ENCODE results near the gene PRPF38B.

GRCh38 chr1:108671143-108671542 lies 21.0 kb upstream of the PRPF38B start:
- TF ChIP-seq POLR2A (IDR thresholded peaks at IDR 0.05; ENCODE audit: low read depth, low read length) (no peak), MEF2A (IDR thresholded peaks at IDR 0.05; ENCODE audit: insufficient read depth, low read depth, low read length) (no peak), EZH2 (IDR thresholded peaks at IDR 0.05; ENCODE audit: borderline replicate concordance, control insufficient read depth, low read depth, low read length) (no peak), CBX3 (IDR thresholded peaks at IDR 0.05; ENCODE audit: borderline replicate concordance, low read depth) (no peak), PAX8 (IDR thresholded peaks at IDR 0.05) (no peak), FOS (IDR thresholded peaks at IDR 0.05; ENCODE audit: borderline replicate concordance, extremely low read depth, insufficient read length) (no peak), POLR2AphosphoS2 (IDR thresholded peaks at IDR 0.05; ENCODE audit: low read depth, low read length) (no peak), MAX (IDR thresholded peaks at IDR 0.05; ENCODE audit: low read depth, low read length) (no peak), RCOR1 (conservative IDR thresholded peaks at IDR 0.05; ENCODE audit: low read depth, low read length) (no peak)
- TF ChIP-seq, protein P1, sequence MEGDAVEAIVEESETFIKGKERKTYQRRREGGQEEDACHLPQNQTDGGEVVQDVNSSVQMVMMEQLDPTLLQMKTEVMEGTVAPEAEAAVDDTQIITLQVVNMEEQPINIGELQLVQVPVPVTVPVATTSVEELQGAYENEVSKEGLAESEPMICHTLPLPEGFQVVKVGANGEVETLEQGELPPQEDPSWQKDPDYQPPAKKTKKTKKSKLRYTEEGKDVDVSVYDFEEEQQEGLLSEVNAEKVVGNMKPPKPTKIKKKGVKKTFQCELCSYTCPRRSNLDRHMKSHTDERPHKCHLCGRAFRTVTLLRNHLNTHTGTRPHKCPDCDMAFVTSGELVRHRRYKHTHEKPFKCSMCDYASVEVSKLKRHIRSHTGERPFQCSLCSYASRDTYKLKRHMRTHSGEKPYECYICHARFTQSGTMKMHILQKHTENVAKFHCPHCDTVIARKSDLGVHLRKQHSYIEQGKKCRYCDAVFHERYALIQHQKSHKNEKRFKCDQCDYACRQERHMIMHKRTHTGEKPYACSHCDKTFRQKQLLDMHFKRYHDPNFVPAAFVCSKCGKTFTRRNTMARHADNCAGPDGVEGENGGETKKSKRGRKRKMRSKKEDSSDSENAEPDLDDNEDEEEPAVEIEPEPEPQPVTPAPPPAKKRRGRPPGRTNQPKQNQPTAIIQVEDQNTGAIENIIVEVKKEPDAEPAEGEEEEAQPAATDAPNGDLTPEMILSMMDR (IDR thresholded peaks at IDR 0.05 in 2 of 3, conservative IDR thresholded peaks at IDR 0.05 in 1 of 3; ENCODE audit: control insufficient read depth in 2 of 3, extremely low read depth in 1 of 3, insufficient read depth in 1 of 3, low read depth in 3 of 3, low read length in 3 of 3), result no peak
- TF ChIP-seq, protein P2, sequence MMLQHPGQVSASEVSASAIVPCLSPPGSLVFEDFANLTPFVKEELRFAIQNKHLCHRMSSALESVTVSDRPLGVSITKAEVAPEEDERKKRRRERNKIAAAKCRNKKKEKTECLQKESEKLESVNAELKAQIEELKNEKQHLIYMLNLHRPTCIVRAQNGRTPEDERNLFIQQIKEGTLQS (IDR thresholded peaks at IDR 0.05; ENCODE audit: borderline replicate concordance, extremely low read depth, low read depth, low read length), result no peak
